Adrenal gland (tissue), 12 donors: Measurements from ENCODE around the gene TARS3. TPM values are rescaled to one million over a fixed set of nuclear protein-coding genes. Genes with fewer than 3 reads are reported as not detected.

Experiments used
- DNase-seq, 7 donors: peaks; one replicate each; pipeline ENCODE4 v3.0.0-alpha.2; 2019 to 2020
- H3K27ac ChIP-seq, 5 donors: fragments of 200-600 bp; sonication (generic) in 4 of 5; 1 replicate in 3 of 5; 2 replicates in 2 of 5; pipeline versions ENCODE4 v1.5.1 to v1.8.0; 2016 to 2020; ENCODE audit warnings: mild to moderate bottlenecking in 1 of 5
- H3K27me3 ChIP-seq: fragments of 200-600 bp; 2 replicates; pipeline ENCODE4 v1.8.0; 2021
- H3K36me3 ChIP-seq, 2 donors: fragments of 200-600 bp; replicated peaks in 1 of 2; 1 replicate in 1 of 2; 2 replicates in 1 of 2; pipeline versions ENCODE4 v1.5.1 to v1.8.0; 2018 to 2022
- H3K4me1 ChIP-seq, 2 donors: fragments of 200-600 bp; replicated peaks in 1 of 2; 1 replicate in 1 of 2; 2 replicates in 1 of 2; pipeline versions ENCODE4 v1.5.1 to v1.8.0; 2018 to 2021
- H3K4me3 ChIP-seq, 4 donors: fragments of 200-600 bp; sonication (generic) in 3 of 4; one replicate each; pipeline ENCODE4 v1.5.1; 2016 to 2018
- H3K9me3 ChIP-seq, 3 donors: fragments of 200-600 bp; sonication (generic) in 1 of 3; replicated peaks in 1 of 3; 1 replicate in 2 of 3; 2 replicates in 1 of 3; pipeline versions ENCODE4 v1.5.1 to v1.8.0; 2016 to 2021
- POLR2A ChIP-seq, 2 donors: fragments of 450-650 bp; IDR thresholded peaks; one replicate each; pipeline ENCODE4 v1.6.1; 2017; ENCODE audit warnings: antibody characterized with exemption in 2 of 2, mild to moderate bottlenecking in 2 of 2, moderate library complexity in 1 of 2
- WGBS, 4 donors: extraction: QIAGEN DNeasy Blood & Tissue Kit in 2 of 4; methylation state at CpG; one replicate each; pipeline versions ENCODE4 v1.1.5 to v1.1.7; 2013 to 2017; 5-methylcytosine and 5-hydroxymethylcytosine counted together
- intact Hi-C, 2 donors: fragments of 100-400 bp; cut with DNase I; formaldehyde crosslinking; loops; one replicate each; pipeline versions ENCODE4 v1.14.1 to v1.15.0; 2022 to 2023
- polyA plus RNA-seq, 3 donors: library from polyadenylated mRNA; stranded (reverse); fragments of 200-250 nt in 2 of 3; fragments of 350-450 nt in 1 of 3; fragmentation: Illumina TruSeq in 1 of 3; extraction: RNeasy Lipid Tissue Mini Kit (QIAGEN cat#74804) in 1 of 3; gene quantifications; one replicate each; pipeline ENCODE4 v1.2.3, GENCODE V29; 2013 to 2014
- total RNA-seq, 9 donors: library from RNA; depleted of rRNA in 4 of 9; stranded (reverse); fragments of >200 nt in 4 of 9; fragments of 120-200 nt in 1 of 9; fragmentation: NEBNext Ultra II Directional in 1 of 9; extraction: Animal tissue kit (Norgen Biotek cat#: 25700) in 1 of 9; gene quantifications; one replicate each; pipeline versions ENCODE4 v1.1.0 to v1.2.4, GENCODE V29; 2013 to 2023
- TF ChIP-seq, protein P1 (sequence below), 6 experiments: fragments of 450-650 bp in 4 of 6; fragments of 200-600 bp in 2 of 6; sonication (generic) in 1 of 6; IDR thresholded peaks; 1 replicate in 5 of 6; 2 replicates in 1 of 6; pipeline versions ENCODE4 v1.5.1 to v1.8.0; 2016 to 2021; ENCODE audit warnings: antibody characterized with exemption in 6 of 6, mild to moderate bottlenecking in 2 of 6, moderate library complexity in 1 of 6
- donor health status: healthy with polysubstance abuse.
- donor health status: Bipolar disorder and iron deficiency.
- donor health status: DM: yes; HTN: yes; CAD: no.
- donor health status: DM: no; HTN: no; CAD: no.
- donor health status: DM: no; HTN: no; CAD: no.
- donor health status: DM: yes; HTN: yes; CAD: no.

TARS3 gene
- total and polyA plus RNA-seq, 12 donors, result 4.8 to 28.5 (median 14.1) TPM

DNA sequence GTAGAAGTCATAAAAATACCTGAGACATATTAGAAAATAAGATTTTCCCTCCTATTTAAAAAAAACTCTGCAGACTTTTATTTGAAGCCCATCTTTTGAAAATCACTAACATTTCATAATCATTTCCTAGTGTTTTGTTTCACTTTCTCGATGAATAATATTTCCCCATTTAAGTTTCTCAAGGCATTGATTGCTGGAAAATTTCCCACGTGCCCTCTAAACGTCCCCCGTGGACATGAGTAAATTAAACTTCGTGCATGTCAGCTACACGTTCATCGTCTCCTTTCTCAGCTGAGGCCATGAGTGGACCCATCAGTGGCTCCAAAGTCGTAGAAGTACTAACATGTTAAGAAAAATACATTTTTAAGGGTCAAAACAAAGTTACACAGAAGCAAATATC lies 70.1 kb downstream of the TARS3 start:
- Histone ChIP-seq H3K9me3 (no peaks in the 10 kb centered on the region), H3K4me3 (no peak overlapping the region), H3K4me1 (peaks cover 19 to 30% of the 10 kb centered on the region in 2 donors), H3K27me3 (no peaks in the 10 kb centered on the region), H3K27ac (no peak overlapping the region), H3K36me3 (no peaks in the 10 kb centered on the region)
- intact Hi-C loops, result no loop called here
- WGBS, 4 donors, result 76 to 78% (median 77%) methylated on average over 8 of the region's 8 CpGs
- DNase-seq, result no peak
- TF ChIP-seq, protein P1, sequence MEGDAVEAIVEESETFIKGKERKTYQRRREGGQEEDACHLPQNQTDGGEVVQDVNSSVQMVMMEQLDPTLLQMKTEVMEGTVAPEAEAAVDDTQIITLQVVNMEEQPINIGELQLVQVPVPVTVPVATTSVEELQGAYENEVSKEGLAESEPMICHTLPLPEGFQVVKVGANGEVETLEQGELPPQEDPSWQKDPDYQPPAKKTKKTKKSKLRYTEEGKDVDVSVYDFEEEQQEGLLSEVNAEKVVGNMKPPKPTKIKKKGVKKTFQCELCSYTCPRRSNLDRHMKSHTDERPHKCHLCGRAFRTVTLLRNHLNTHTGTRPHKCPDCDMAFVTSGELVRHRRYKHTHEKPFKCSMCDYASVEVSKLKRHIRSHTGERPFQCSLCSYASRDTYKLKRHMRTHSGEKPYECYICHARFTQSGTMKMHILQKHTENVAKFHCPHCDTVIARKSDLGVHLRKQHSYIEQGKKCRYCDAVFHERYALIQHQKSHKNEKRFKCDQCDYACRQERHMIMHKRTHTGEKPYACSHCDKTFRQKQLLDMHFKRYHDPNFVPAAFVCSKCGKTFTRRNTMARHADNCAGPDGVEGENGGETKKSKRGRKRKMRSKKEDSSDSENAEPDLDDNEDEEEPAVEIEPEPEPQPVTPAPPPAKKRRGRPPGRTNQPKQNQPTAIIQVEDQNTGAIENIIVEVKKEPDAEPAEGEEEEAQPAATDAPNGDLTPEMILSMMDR (IDR thresholded peaks at IDR 0.05), result no peak
- TF ChIP-seq POLR2A (IDR thresholded peaks at IDR 0.05), result no peak

DNA sequence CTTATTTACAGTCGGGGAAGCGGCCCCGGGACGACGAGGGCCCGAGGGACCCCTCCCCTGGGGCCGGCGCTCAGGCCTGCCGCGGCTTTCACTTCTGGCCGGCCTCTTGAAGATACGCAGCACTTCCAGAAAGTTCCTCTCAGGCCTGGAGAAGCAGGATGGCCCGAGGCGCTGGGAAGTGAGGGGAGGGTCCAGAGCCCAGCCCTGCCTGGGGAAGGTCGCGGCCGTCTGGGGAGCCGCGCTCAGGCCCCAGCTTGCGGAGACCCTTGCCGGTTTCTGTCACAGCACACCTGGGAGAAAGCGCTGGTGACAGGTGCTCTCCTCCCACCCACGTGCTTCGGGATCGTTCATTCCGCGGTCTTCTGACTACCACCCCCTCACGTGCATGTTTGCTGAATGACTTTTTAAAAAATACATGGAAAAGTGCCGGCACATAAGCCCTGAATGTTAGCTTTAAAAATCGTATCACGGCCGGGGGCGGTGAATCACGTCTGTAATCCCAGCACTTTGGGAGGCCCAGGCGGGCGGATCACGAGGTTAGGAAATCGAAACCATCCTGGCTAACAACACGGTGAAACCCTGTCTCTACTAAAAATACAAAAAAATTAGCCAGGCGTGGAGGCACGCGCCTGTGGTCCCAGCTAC lies 71.4 kb downstream of the TARS3 start:
- Histone ChIP-seq H3K9me3 (no peaks in the 10 kb centered on the region), H3K27ac (peak overlapping the region; percentile 93 to 99 (median 97)), H3K36me3 (peaks cover 0 to 10% of the 10 kb centered on the region in 2 donors), H3K27me3 (no peaks in the 10 kb centered on the region), H3K4me1 (peaks cover 19 to 38% of the 10 kb centered on the region in 2 donors), H3K4me3 (peak overlapping the region in 3 of 4 donors; percentile 76 to 81 (median 79))
- WGBS, 4 donors, result 38 to 68% (median 49%) methylated on average over 20 to 42 of the region's 42 CpGs
- intact Hi-C loops, result no loop called here
- DNase-seq, result peak in 3 of 7 donors; percentile 25 to 59 (median 47)
- TF ChIP-seq, protein P1 (IDR thresholded peaks at IDR 0.05), result no peak

DNA sequence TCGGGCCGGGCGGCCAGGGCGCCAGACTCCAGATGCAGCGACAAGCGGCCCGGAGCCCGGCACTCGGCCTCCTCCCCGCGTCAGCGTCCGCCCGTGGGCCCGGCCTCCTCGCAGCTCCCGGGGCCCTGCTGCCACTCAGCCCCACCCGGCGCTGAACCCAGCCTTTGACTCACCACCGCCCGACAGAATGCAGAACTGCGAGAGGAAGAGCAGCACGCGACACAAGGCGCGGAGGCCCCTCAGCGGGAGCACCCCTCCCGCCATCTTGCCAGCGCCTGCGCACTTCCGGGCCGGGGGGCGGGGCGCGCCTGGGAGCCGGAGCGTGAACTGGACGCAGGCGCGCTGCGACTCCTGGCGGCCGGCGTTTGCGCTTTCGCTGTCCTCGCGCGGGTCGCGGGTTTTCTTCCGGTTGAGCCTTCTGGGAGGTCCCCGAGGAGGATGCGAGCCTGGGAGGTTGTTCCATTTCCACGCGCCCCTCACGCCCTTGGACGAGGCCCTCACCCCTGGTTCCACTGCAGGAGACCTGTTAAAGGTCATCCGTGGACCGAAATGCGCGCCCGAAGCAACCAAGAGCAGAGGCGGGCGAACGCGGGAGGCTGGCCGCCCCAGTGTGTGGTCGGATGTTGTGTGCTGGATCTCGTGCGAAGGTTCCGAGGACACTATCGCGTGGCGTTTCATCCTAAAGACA lies 72.0 kb downstream of the TARS3 start, which contains the start of gene TM2D3:
TM2D3 (minus strand) TSS at position 284 of the 688 bp plus-strand sequence; CDS start at position 264, 20 bp downstream.
- Histone ChIP-seq H3K27me3 (no peaks in the 10 kb centered on the region), H3K4me1 (peaks cover 19 to 41% of the 10 kb centered on the region in 2 donors), H3K27ac (peak within 1 kb of the TSS; percentile 93 to 99 (median 97)), H3K4me3 (peak within 1 kb of the TSS in 3 of 4 donors; percentile 76 to 81 (median 79)), H3K36me3 (peaks cover 0 to 15% of the 10 kb centered on the region in 2 donors), H3K9me3 (no peaks in the 10 kb centered on the region)
- TF ChIP-seq, protein P1 (IDR thresholded peaks at IDR 0.05), result peak; percentile 47 to 96 (median 82)
- peak; percentile 86 to 90 for TF ChIP-seq POLR2A (IDR thresholded peaks at IDR 0.05)
- intact Hi-C loops, result no loop called here
- WGBS, 4 donors, result 0% methylated on average over 15 to 75 of the region's 75 CpGs; no CpG with 5 or more reads in 1 of the 4 donors
- peak; percentile 90 to 96 (median 94) for DNase-seq

DNA sequence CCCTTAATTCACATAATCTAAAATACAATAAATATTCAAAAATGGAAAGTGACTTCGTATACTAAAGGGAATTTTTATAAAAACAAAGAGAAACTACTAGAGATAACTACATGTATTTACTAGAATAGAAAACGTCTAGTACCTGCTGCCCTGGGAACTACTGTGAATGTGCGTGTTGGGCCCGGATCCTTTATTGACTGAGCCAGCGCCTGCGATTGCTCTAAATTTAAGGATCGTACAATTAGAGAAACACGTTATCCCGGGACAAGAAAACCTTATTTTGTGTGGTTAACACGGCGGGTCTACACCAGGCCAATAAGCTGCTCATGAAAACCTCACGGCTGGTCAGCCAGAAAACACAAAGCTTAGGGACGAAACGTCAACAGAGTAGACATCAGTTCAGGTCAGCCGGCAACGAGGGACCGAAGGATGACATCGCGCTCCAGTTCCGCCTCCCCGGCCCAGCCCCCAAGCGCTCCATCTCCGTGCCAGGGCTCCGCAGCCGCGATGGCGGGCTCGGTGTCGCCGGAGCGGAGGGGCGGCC lies 72.6 kb downstream of the TARS3 start:
- Histone ChIP-seq H3K9me3 (no peaks in the 10 kb centered on the region), H3K27ac (peak overlapping the region; percentile 93 to 99 (median 97)), H3K36me3 (peaks cover 0 to 17% of the 10 kb centered on the region in 2 donors), H3K4me1 (peaks cover 19 to 47% of the 10 kb centered on the region in 2 donors), H3K27me3 (no peaks in the 10 kb centered on the region), H3K4me3 (peak overlapping the region in 3 of 4 donors; percentile 0 to 79 (median 76))
- intact Hi-C loops, result no loop called here
- 0 to 1% (median 0%) methylated on average over 14 to 32 of the region's 32 CpGs for WGBS, 4 donors
- DNase-seq, result peak in 5 of 7 donors; percentile 57 to 71 (median 66)
- no peak for TF ChIP-seq POLR2A (IDR thresholded peaks at IDR 0.05)
- TF ChIP-seq, protein P1 (IDR thresholded peaks at IDR 0.05), result no peak
